Endothelial cell of umbilical vein (primary cell): ENCODE measurements around the gene PLS1. TPM values are rescaled to one million over a fixed set of nuclear protein-coding genes. Genes with fewer than 3 reads are reported as not detected.

Source experiments
- BruUV-seq: library from RNA; stranded (reverse); fragments of 400-500 nt; replicated peaks from 2 replicates; lab custom pipeline; 2021; lab: Mats Ljungman, UMichigan
- CTCF ChIA-PET: fragments of 300-600, 350-600 bp; sonication (Branson Sonifier 250); formaldehyde crosslinking; loops from one replicate; lab custom pipeline; 2021; ENCODE audit warnings: antibody characterized with exemption, inconsistent platforms; lab: Charles Lee
- POLR2A ChIA-PET: fragments of 300-600, 350-600 bp; sonication (Branson Sonifier 250); formaldehyde crosslinking; loops from one replicate; lab custom pipeline; 2021; ENCODE audit warnings: antibody characterized with exemption, inconsistent platforms; lab: Charles Lee
- DNase-seq: peaks from one replicate; pipeline ENCODE4 v3.0.0-alpha.2; 2011; ENCODE audit warnings: low read depth, low spot score
- FAIRE-seq: peaks from 2 replicates; lab custom pipeline; 2011; peaks lifted over from hg19 to GRCh38; lab: Jason Lieb, UNC
- H2AFZ ChIP-seq: 2 replicates; pipeline ENCODE4 v1.6.0; 2012; ENCODE audit warnings: low read depth, low read length, control low read depth, inconsistent platforms
- H3K27ac ChIP-seq: 2 replicates; pipeline ENCODE4 v1.5.1; 2011; ENCODE audit warnings: low read depth, mild to moderate bottlenecking, control low read depth, low read length, moderate library complexity; ENCODE audit not compliant: insufficient read depth
- H3K27me3 ChIP-seq, 2 experiments: 2 replicates each; pipeline versions ENCODE4 v1.6.0 to v1.6.1; 2011; ENCODE audit warnings: low read length in 2 of 2, mixed read lengths in 1 of 2; ENCODE audit not compliant: control insufficient read depth in 2 of 2, insufficient read depth in 2 of 2
- H3K36me3 ChIP-seq, 2 experiments: 2 replicates in 1 of 2; 3 replicates in 1 of 2; pipeline ENCODE4 v1.5.1; 2011; ENCODE audit warnings: low read length in 2 of 2, mild to moderate bottlenecking in 1 of 2, moderate library complexity in 1 of 2; ENCODE audit not compliant: control insufficient read depth in 2 of 2, insufficient read depth in 2 of 2; ENCODE audit errors: extremely low read depth in 1 of 2
- H3K4me1 ChIP-seq: 3 replicates; pipeline ENCODE4 v1.5.1; 2011; ENCODE audit warnings: mild to moderate bottlenecking, low read length; ENCODE audit not compliant: control insufficient read depth, insufficient read depth; ENCODE audit errors: extremely low read depth
- H3K4me2 ChIP-seq: 2 replicates; pipeline ENCODE4 v1.6.1; 2011; ENCODE audit warnings: low read length, control low read depth, mixed read lengths; ENCODE audit not compliant: insufficient read depth
- H3K4me3 ChIP-seq, 3 experiments: fragments of 200-600 bp in 1 of 3; sonication (generic), shearing (Covaris generic) in 1 of 3; replicated peaks in 1 of 3; 2 replicates each; pipeline ENCODE4 v1.5.1; 2011 to 2016; ENCODE audit warnings: control low read depth in 3 of 3, low read length in 3 of 3, mild to moderate bottlenecking in 2 of 3, inconsistent platforms in 1 of 3, low read depth in 1 of 3, moderate library complexity in 1 of 3; ENCODE audit not compliant: insufficient read depth in 1 of 3
- H3K79me2 ChIP-seq: 2 replicates; pipeline ENCODE4 v1.6.0; 2012; ENCODE audit warnings: low read length, inconsistent platforms; ENCODE audit not compliant: control insufficient read depth, insufficient read depth
- H3K9ac ChIP-seq: replicated peaks from 2 replicates; pipeline ENCODE3; 2011; ENCODE audit warnings: low read length, control low read depth; ENCODE audit not compliant: insufficient read depth; ENCODE audit errors: extremely low read depth
- H3K9me1 ChIP-seq: replicated peaks from 3 replicates; pipeline ENCODE4 v1.6.0; 2011; ENCODE audit warnings: mild to moderate bottlenecking, low read length; ENCODE audit not compliant: control insufficient read depth, insufficient read depth; ENCODE audit errors: extremely low read depth
- H3K9me3 ChIP-seq: replicated peaks from 2 replicates; pipeline ENCODE4 v1.5.1; 2012; ENCODE audit warnings: low read length, inconsistent platforms; ENCODE audit not compliant: control insufficient read depth, insufficient read depth
- H4K20me1 ChIP-seq: replicated peaks from 2 replicates; pipeline ENCODE3; 2011; ENCODE audit warnings: mild to moderate bottlenecking, low read length; ENCODE audit not compliant: control insufficient read depth, insufficient read depth; ENCODE audit errors: extremely low read depth
- CTCF ChIP-seq, 2 donors: IDR thresholded peaks; 1 replicate in 1 of 2; 2 replicates in 1 of 2; pipeline ENCODE4 v1.5.1; 2011; ENCODE audit warnings: low read length in 2 of 2, mild to moderate bottlenecking in 2 of 2, moderate library complexity in 2 of 2, control low read depth in 1 of 2, inconsistent platforms in 1 of 2, low read depth in 1 of 2; ENCODE audit not compliant: insufficient read depth in 1 of 2; ENCODE audit errors: extremely low read depth in 1 of 2
- EZH2 ChIP-seq: IDR thresholded peaks from 2 replicates; pipeline ENCODE4 v1.6.1; 2012; ENCODE audit warnings: borderline replicate concordance, low read depth, mild to moderate bottlenecking, moderate library complexity, low read length, inconsistent platforms; ENCODE audit not compliant: severe bottlenecking
- FOS ChIP-seq: IDR thresholded peaks from 2 replicates; pipeline ENCODE4 v1.6.1; 2011; ENCODE audit warnings: mild to moderate bottlenecking, low read length, moderate library complexity, borderline replicate concordance; ENCODE audit not compliant: insufficient read depth
- GATA2 ChIP-seq: IDR thresholded peaks from 2 replicates; pipeline ENCODE4 v1.7.0; 2011; ENCODE audit warnings: low read depth, mild to moderate bottlenecking, moderate library complexity, mixed read lengths, low read length; ENCODE audit not compliant: insufficient read length, insufficient read depth
- JUN ChIP-seq: IDR thresholded peaks from 2 replicates; pipeline ENCODE4 v1.6.1; 2011; ENCODE audit warnings: borderline replicate concordance, low read depth; ENCODE audit not compliant: insufficient read length, insufficient read depth
- MAX ChIP-seq: IDR thresholded peaks from 2 replicates; pipeline ENCODE4 v1.6.1; 2011; ENCODE audit not compliant: insufficient read depth, insufficient read length
- MYC ChIP-seq: IDR thresholded peaks from one replicate; pipeline ENCODE4 v1.6.1; 2011; ENCODE audit warnings: mild to moderate bottlenecking, low read depth, low read length
- POLR2A ChIP-seq: IDR thresholded peaks from 2 replicates; pipeline ENCODE4 v1.6.1; 2012; ENCODE audit warnings: low read depth, mild to moderate bottlenecking, control low read depth, low read length
- POLR2AphosphoS5 ChIP-seq: IDR thresholded peaks from 2 replicates; pipeline ENCODE4 v1.6.1; 2012; ENCODE audit warnings: low read depth, mild to moderate bottlenecking, control low read depth, low read length, moderate library complexity; ENCODE audit not compliant: insufficient read depth
- dilution Hi-C: fragments of 300-500 bp; cut with MboI; formaldehyde crosslinking; loops from one replicate; pipeline ENCODE4 v1.15.0; 2019; ENCODE audit warnings: low sequenced_read_pairs; ENCODE audit not compliant: extremely low pct_ligation_motif_present
- intact Hi-C: fragments of 100-400 bp; cut with micrococcal nuclease; formaldehyde crosslinking; loops from one replicate; pipeline ENCODE4 v1.10.0; 2022
- polyA plus RNA-seq, 4 experiments: library from polyadenylated mRNA; depleted of rRNA in 3 of 4; stranded (reverse) in 3 of 4; unstranded in 1 of 4; fragments of >200 nt; gene quantifications; 2 replicates each; pipeline versions ENCODE4 v1.2.1 to v1.2.3, GENCODE V29; 2011 to 2012; ENCODE audit warnings: missing spikeins in 1 of 4
- total RNA-seq: library from RNA; stranded (reverse); gene quantifications from 2 replicates; pipeline ENCODE4 v1.2.3, GENCODE V29; 2021

Gene PLS1
- total and polyA plus RNA-seq, 2 donors (not counting 3 experiments of a cell fraction or from before 2014, with no cell fraction given): 0.59 to 1.3 TPM

GRCh38 chr3:142566096-142566495 is 30.1 kb upstream of the PLS1 start:
- dilution Hi-C loops (no loop called here), intact Hi-C loops (no loop called here)
- BruUV-seq: no TSS peak
- H3K36me3 ChIP-seq: no peaks in the 10 kb centered on the region
- no peaks in the 10 kb centered on the region for H3K9me1 ChIP-seq
- no peaks in the 10 kb centered on the region for H4K20me1 ChIP-seq
- no peak overlapping the region for H2AFZ ChIP-seq
- no peak overlapping the region for H3K4me2 ChIP-seq
- no peak overlapping the region for H3K4me3 ChIP-seq
- H3K79me2 ChIP-seq: peaks cover 2% of the 10 kb centered on the region
- ChIA-PET POLR2A (no interaction called here), CTCF (no interaction called here)
- H3K4me1 ChIP-seq: no peaks in the 10 kb centered on the region
- DNase-seq (no peak), FAIRE-seq (no peak)
- no peaks in the 10 kb centered on the region for H3K9me3 ChIP-seq
- no peak overlapping the region for H3K27ac ChIP-seq
- no peak overlapping the region for H3K9ac ChIP-seq
- TF ChIP-seq CTCF (IDR thresholded peaks at IDR 0.05; ENCODE audit: extremely low read depth in 1 of 2, insufficient read depth in 1 of 2, low read depth in 1 of 2, low read length in 2 of 2): no peak
- no peaks in the 10 kb centered on the region for H3K27me3 ChIP-seq

- no peaks in the 10 kb centered on the region for H3K9me1 ChIP-seq
- FAIRE-seq (no peak), DNase-seq (no peak)
- H3K36me3 ChIP-seq: no peaks in the 10 kb centered on the region
- H2AFZ ChIP-seq: no peak overlapping the region
- TF ChIP-seq EZH2 (no peak), POLR2A (no peak), JUN (no peak), GATA2 (no peak), MAX (no peak), MYC (no peak), POLR2AphosphoS5 (no peak), FOS (no peak), CTCF (IDR thresholded peaks at IDR 0.05; ENCODE audit: extremely low read depth in 1 of 2, insufficient read depth in 1 of 2, low read depth in 1 of 2, low read length in 2 of 2) (no peak)
- no peaks in the 10 kb centered on the region for H4K20me1 ChIP-seq
- H3K27me3 ChIP-seq: no peaks in the 10 kb centered on the region
- no peak overlapping the region for H3K4me3 ChIP-seq
- peaks cover 7% of the 10 kb centered on the region for H3K79me2 ChIP-seq
- BruUV-seq: no TSS peak
- H3K4me2 ChIP-seq: no peak overlapping the region
- dilution Hi-C loops (no loop called here), intact Hi-C loops (no loop called here)
- no peak overlapping the region for H3K9ac ChIP-seq
- no peaks in the 10 kb centered on the region for H3K4me1 ChIP-seq
- no peaks in the 10 kb centered on the region for H3K9me3 ChIP-seq
- ChIA-PET CTCF (interaction anchor here (1.0 kb wide), 1 partner anchor 9 kb away, joined by 3 read pairs; no protein-coding TSS in a partner anchor), POLR2A (no interaction called here)
- no peak overlapping the region for H3K27ac ChIP-seq
These were observed 27.7 kb upstream of the PLS1 start for GRCh38 chr3:142568393-142569017.
